ENCODE results near the gene RPL22L1.
"Not testable (repeated sequence)": the region's sequence is repeated elsewhere in the genome, so short reads cannot be mapped to it uniquely, and the experiment has no call there.

RPL22L1 gene

DNA sequence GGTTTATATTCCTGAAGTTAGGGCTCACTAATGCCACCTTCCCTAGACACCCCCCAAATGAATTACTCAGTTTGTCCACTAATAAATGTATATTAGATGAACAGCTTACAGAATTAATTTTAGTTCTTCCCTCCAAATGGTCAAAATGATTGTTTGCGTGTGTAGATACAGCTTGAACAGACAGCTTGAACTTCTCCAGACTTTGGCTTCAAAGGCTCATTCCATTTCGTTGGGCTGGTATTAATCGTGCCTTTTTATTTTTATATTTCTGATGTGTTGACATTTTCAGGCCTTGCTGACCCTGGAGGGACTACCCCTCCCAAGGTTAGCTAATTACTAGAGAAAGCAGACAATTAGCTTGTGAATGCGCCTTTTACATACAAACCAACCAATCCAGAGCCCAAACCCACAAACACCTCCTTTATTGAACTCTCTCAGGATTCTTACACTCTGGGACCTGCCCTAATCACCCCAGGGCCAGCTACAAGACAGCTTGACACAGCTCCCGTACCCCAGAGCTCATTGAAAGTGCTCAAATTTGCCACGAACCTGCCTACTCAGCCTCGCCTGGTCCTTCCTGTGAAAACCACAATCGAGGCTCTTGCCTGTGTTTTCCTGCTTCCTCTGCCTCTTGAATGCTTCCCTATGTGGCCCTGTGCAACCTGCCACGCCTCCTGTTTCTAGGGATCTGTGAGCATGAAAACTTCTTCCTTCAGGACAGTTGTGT lies 40.3 kb downstream of the RPL22L1 start:
- DNase-seq (ENCODE audit: low spot score) = no peak

GRCh38 chr3:170826047-170826446 lies 43.9 kb downstream of the RPL22L1 start:
- DNase-seq (ENCODE audit: low spot score) = no peak

GRCh38 chr3:170823562-170823961 lies 46.4 kb downstream of the RPL22L1 start:
- not testable (repeated sequence) for DNase-seq (ENCODE audit: low spot score)

GRCh38 chr3:170818325-170818724 lies 51.7 kb downstream of the RPL22L1 start:
- DNase-seq (ENCODE audit: low spot score) = not testable (repeated sequence)

- DNase-seq (ENCODE audit: low spot score) = not testable (repeated sequence)
These were observed 52.5 kb downstream of the RPL22L1 start for GRCh38 chr3:170817471-170817870.

DNA sequence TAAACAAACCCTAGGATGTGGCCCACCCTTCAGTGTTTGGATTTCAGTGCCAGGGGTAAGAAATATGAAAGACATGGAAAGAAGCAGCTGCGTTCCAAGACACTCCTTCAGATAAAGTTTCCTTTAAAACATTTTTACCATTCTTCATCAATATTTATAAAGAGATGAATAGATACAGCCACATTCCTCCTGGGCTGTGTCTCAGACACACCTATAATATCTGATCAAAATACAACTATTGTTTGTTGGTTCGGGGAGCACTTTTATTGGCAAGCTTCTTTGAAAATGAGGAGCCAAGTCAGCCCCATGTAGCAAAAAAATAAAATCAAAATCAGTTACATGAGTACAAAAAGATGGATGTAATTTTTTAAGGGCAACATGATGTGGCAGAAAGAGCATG lies 53.2 kb downstream of the RPL22L1 start:
- DNase-seq (ENCODE audit: low spot score) = no peak

DNA sequence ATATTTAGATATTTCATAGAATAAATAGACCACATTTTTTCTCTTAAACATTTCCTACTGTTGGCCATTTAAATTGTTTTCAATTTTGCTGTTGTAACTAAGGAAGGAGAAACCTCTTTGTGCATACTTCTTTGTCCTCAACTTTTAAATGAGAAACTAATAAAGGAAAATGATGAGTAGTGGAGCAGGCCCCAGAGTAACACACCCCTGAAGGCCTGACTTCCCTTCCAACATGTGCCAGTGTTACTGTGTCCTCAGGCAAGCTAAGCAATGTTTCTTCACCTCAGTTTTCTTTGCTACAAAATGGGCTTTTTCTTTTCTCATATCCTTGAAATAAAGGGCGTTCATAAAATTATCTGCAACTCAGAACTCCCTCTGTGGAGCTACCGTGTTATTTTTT lies 53.7 kb downstream of the RPL22L1 start:
- no peak for DNase-seq (ENCODE audit: low spot score)

GRCh38 chr3:170815936-170816335 lies 54.1 kb downstream of the RPL22L1 start:
- DNase-seq (ENCODE audit: low spot score) = no peak

- DNase-seq (ENCODE audit: low spot score) = no peak
These were observed 54.7 kb downstream of the RPL22L1 start for GRCh38 chr3:170815340-170815739.

Data from NAMALWA (cell line).